Left lung (tissue), 10 donors: ENCODE measurements around the gene PLA2G4B. TPM values are rescaled to one million over a fixed set of nuclear protein-coding genes. Genes with fewer than 3 reads are reported as not detected.

Source experiments
- ATAC-seq: fragments of 200-7000 bp; cut with Tn5 transposase; one replicate; pipeline ENCODE4 v1.9.1; 2020; ENCODE audit warnings: moderate library complexity
- DNase-seq, 4 donors: peaks; one replicate each; pipeline ENCODE4 v3.0.0-alpha.2; 2013 to 2020
- H3K27ac ChIP-seq, 2 donors: fragments of 200-600 bp; sonication (generic) in 1 of 2; one replicate each; pipeline versions ENCODE4 v1.5.0 to v1.8.0; 2020 to 2021
- H3K27me3 ChIP-seq, 2 donors: fragments of 200-600 bp; sonication (generic) in 1 of 2; one replicate each; pipeline versions ENCODE4 v1.5.0 to v1.8.0; 2020 to 2021
- H3K36me3 ChIP-seq, 2 donors: fragments of 200-600 bp; sonication (generic) in 1 of 2; one replicate each; pipeline versions ENCODE4 v1.5.0 to v1.8.0; 2020 to 2021
- H3K4me1 ChIP-seq, 2 donors: fragments of 200-600 bp; one replicate each; pipeline ENCODE4 v1.8.0; 2021
- H3K4me3 ChIP-seq, 2 donors: fragments of 200-600 bp; sonication (generic) in 1 of 2; one replicate each; pipeline versions ENCODE4 v1.5.0 to v1.8.0; 2020 to 2021; ENCODE audit warnings: mild to moderate bottlenecking in 1 of 2
- H3K9me3 ChIP-seq, 2 donors: fragments of 200-600 bp; sonication (generic) in 1 of 2; one replicate each; pipeline versions ENCODE4 v1.5.0 to v1.8.0; 2020 to 2021
- intact Hi-C, 2 donors: fragments of 100-400 bp; cut with DNase I; formaldehyde crosslinking; loops; one replicate each; pipeline versions ENCODE4 v1.11.2 to v1.14.2; 2022
- microRNA-seq, 2 donors: library from miRNA; unstranded; fragments of <30 nt; microRNA quantifications; one replicate each; pipeline ENCODE4, GENCODE V29; 2019
- polyA plus RNA-seq, 6 donors: library from polyadenylated mRNA; unstranded; fragments of 120-200 nt; gene quantifications; one replicate each; pipeline ENCODE4 v1.2.1, GENCODE V29; 2013; ENCODE audit not compliant: insufficient read length in 6 of 6
- total RNA-seq, 2 donors: library from RNA; stranded (reverse); fragmentation: NEBNext Ultra II Directional; extraction: Animal tissue kit (Norgen Biotek cat#: 25700); gene quantifications; one replicate each; pipeline ENCODE4 v1.2.1, GENCODE V29; 2021
- TF ChIP-seq, protein P1 (sequence below), 2 donors: fragments of 200-600 bp; sonication (generic) in 1 of 2; IDR thresholded peaks; one replicate each; pipeline versions ENCODE4 v1.5.0 to v1.8.0; 2021; ENCODE audit warnings: antibody characterized with exemption in 2 of 2
- donor health status: DM: no; HTN: yes; CAD: no.
- donor health status: DM: no; HTN: no; CAD: no.

PLA2G4B gene
- total and polyA plus RNA-seq, 8 donors: 9.2 to 23.1 (median 11.3) TPM

DNA sequence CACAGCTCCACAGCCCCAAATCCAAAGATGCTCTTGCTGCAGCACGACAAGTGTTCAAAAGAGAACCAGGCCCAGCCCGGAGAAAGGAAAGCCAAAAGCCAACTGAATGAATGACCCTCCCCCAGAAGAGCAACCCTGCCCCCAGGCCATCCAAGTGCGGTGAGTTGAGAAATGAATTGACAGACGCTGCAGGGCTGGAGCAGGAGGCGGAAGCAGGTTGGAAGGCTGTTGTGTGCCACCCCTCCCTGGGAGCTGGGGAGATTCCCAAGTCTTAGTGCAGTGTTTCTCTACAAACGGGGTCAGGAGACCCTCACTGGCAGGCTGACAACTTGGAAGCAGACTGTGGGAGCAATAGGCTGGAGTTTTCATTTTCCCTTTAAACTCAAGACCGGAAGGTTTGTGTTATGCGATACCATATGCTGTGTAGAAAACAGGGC lies 58.7 kb downstream of the PLA2G4B start:
- no peak for ATAC-seq
- intact Hi-C loops: no loop called here
- DNase-seq: peak in 1 of 4 donors; percentile 55
- Histone ChIP-seq H3K4me3 (no peak overlapping the region), H3K27ac (peak overlapping the region in 1 of 2 donors; percentile 10), H3K36me3 (peaks cover 0 to 50% of the 10 kb centered on the region in 2 donors), H3K9me3 (no peaks in the 10 kb centered on the region), H3K27me3 (no peaks in the 10 kb centered on the region), H3K4me1 (peaks cover 13 to 28% of the 10 kb centered on the region in 2 donors)
- TF ChIP-seq, protein P1, sequence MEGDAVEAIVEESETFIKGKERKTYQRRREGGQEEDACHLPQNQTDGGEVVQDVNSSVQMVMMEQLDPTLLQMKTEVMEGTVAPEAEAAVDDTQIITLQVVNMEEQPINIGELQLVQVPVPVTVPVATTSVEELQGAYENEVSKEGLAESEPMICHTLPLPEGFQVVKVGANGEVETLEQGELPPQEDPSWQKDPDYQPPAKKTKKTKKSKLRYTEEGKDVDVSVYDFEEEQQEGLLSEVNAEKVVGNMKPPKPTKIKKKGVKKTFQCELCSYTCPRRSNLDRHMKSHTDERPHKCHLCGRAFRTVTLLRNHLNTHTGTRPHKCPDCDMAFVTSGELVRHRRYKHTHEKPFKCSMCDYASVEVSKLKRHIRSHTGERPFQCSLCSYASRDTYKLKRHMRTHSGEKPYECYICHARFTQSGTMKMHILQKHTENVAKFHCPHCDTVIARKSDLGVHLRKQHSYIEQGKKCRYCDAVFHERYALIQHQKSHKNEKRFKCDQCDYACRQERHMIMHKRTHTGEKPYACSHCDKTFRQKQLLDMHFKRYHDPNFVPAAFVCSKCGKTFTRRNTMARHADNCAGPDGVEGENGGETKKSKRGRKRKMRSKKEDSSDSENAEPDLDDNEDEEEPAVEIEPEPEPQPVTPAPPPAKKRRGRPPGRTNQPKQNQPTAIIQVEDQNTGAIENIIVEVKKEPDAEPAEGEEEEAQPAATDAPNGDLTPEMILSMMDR (IDR thresholded peaks at IDR 0.05): no peak

Small RNA genes lying within 50 kb of the gene (microRNA-seq; reads per million reads assigned to microRNA genes)
- 0 reads per million in 2 donors for gene MIR4310

Other genes with a start within 250 kb of the PLA2G4B start
- 10 to 100 TPM; 33.4 to 33.7 TPM for gene MGA, start 178.4 kb upstream of the PLA2G4B start, total RNA-seq
- gene MGA, start 178.4 kb upstream of the PLA2G4B start, polyA plus RNA-seq: 10 to 100 TPM; 36.5 to 41.7 (median 39.7) TPM
- 10 to 100 TPM; 22.8 to 25.4 TPM for gene MAPKBP1, start 64.4 kb upstream of the PLA2G4B start, total RNA-seq
- gene MAPKBP1, start 64.4 kb upstream of the PLA2G4B start, polyA plus RNA-seq: 10 to 100 TPM; 18.5 to 24.9 (median 22.9) TPM
- gene JMJD7, start 10.8 kb upstream of the PLA2G4B start, total RNA-seq: 10 to 100 TPM; 19.5 to 26.4 TPM
- 10 to 100 TPM; 10.2 to 17.2 (median 11.9) TPM for gene JMJD7, start 10.8 kb upstream of the PLA2G4B start, polyA plus RNA-seq
- gene SPTBN5, start 55.2 kb downstream of the PLA2G4B start, total RNA-seq: 1 to 10 TPM; 2.2 to 4.8 TPM
- gene SPTBN5, start 55.2 kb downstream of the PLA2G4B start, polyA plus RNA-seq: 1 to 10 TPM in 4 of 6 donors, under 1 TPM in 2; 0.67 to 1.6 (median 1.1) TPM
- 10 to 100 TPM; 23.0 to 32.6 TPM for gene EHD4, start 133.7 kb downstream of the PLA2G4B start, total RNA-seq
- 10 to 100 TPM; 11.7 to 14.4 (median 12.2) TPM for gene EHD4, start 133.7 kb downstream of the PLA2G4B start, polyA plus RNA-seq
- gene PLA2G4E, start 182.2 kb downstream of the PLA2G4B start, total RNA-seq: 1 to 10 TPM in 1 of 2 donors, under 1 TPM in 1; 0.12 to 1.2 TPM
- under 1 TPM; 0.06 to 0.15 (median 0.08) TPM for gene PLA2G4E, start 182.2 kb downstream of the PLA2G4B start, polyA plus RNA-seq